ENCODE data around the gene MRPS10.
"Not testable (repeated sequence)": the region's sequence is repeated elsewhere in the genome, so short reads cannot be mapped to it uniquely, and the experiment has no call there.

Gene MRPS10

GRCh38 chr6:42179945-42180313 is 37.7 kb downstream of the MRPS10 start:
- no peak for TF ChIP-seq CTCF (conservative IDR thresholded peaks at IDR 0.05)
- H3K27ac ChIP-seq: no peak overlapping the region

GRCh38 chr6:42179261-42179944 is 38.3 kb downstream of the MRPS10 start:
- no peak overlapping the region for H3K27ac ChIP-seq
- TF ChIP-seq CTCF (conservative IDR thresholded peaks at IDR 0.05): no peak

GRCh38 chr6:42177514-42178364 is 39.9 kb downstream of the MRPS10 start:
- H3K27ac ChIP-seq: no peak overlapping the region
- no peak for TF ChIP-seq CTCF (conservative IDR thresholded peaks at IDR 0.05)

- no peak overlapping the region; the same call in 1 of the 2 replicates for H3K27ac ChIP-seq
- no peak for TF ChIP-seq CTCF (conservative IDR thresholded peaks at IDR 0.05)
Observed at GRCh38 chr6:42176981-42177380, 40.7 kb downstream of the MRPS10 start.

- peak; percentile 37 for TF ChIP-seq CTCF (conservative IDR thresholded peaks at IDR 0.05)
- no peak overlapping the region for H3K27ac ChIP-seq
Observed at GRCh38 chr6:42175860-42176259, 41.8 kb downstream of the MRPS10 start.

GRCh38 chr6:42173101-42173500 is 44.6 kb downstream of the MRPS10 start, which contains the start of gene GUCA1A:
GUCA1A (plus strand) TSS chr6:42173364; CDS start chr6:42173614, 250 bp downstream.
- TF ChIP-seq CTCF (conservative IDR thresholded peaks at IDR 0.05): no peak
- no peak within 1 kb of the TSS for H3K27ac ChIP-seq

- H3K27ac ChIP-seq: no peak overlapping the region
- TF ChIP-seq CTCF (conservative IDR thresholded peaks at IDR 0.05): no peak
Observed at GRCh38 chr6:42171813-42172581, 45.7 kb downstream of the MRPS10 start.

GRCh38 chr6:42169780-42170179 is 47.9 kb downstream of the MRPS10 start:
- not testable (repeated sequence) for H3K27ac ChIP-seq
